GM13976 (cell line): ENCODE results near the gene HSPA6.
A peak's percentile ranks its signal among the peaks of the same experiment; 100 is the strongest.
"Not testable (repeated sequence)": the region's sequence is repeated elsewhere in the genome, so short reads cannot be mapped to it uniquely, and the experiment has no call there.

Experiments used
- DNase-seq: peaks from one replicate; pipeline ENCODE4 v3.0.0; 2012; ENCODE audit warnings: low spot score
- in situ Hi-C: fragments of 300-500 bp; cut with MboI; formaldehyde crosslinking; loops from one replicate; pipeline ENCODE4 v1.12.0; 2022; ENCODE audit warnings: low sequenced_read_pairs, mixed read lengths, inconsistent platforms; ENCODE audit not compliant: unreplicated experiment
- TF ChIP-seq, protein P1 (sequence below): IDR thresholded peaks from 2 replicates; pipeline ENCODE4 v1.5.1; 2012; ENCODE audit warnings: borderline replicate concordance, mild to moderate bottlenecking; ENCODE audit not compliant: insufficient read depth; ENCODE audit errors: extremely low read depth, missing control alignments, control extremely low read depth

HSPA6 gene

GRCh38 chr1:161542091-161542559, 17.8 kb downstream of the HSPA6 start:
- in situ Hi-C loops: not testable (repeated sequence)
- peak; percentile 51 for DNase-seq

DNA sequence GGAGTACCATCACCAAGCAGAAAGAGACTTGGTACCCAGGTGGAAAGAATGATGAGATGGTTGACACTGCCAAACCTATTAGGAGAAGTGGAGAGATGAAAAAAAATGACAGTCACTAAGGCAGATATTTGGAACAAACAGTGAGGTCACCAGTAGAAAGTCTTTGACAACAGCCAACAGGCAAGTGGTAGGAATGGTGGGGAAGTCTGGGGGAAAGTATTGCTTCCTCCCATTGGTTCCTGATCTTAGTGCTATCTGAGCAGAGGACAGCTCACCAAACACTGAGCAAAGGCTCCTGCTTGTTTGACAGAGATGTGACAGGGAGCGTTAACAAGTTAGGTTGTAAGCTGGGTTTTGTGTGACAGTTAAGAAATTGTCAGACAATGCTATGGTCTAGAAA, 18.8 kb downstream of the HSPA6 start:
- in situ Hi-C loops: not testable (repeated sequence)

GRCh38 chr1:161545005-161545731, 20.8 kb downstream of the HSPA6 start:
- in situ Hi-C loops, DNase-seq: not testable (repeated sequence)

More for the DNA sequence above, 18.8 kb downstream of the HSPA6 start:
- DNase-seq: not testable (repeated sequence)

- in situ Hi-C loops, DNase-seq: not testable (repeated sequence)
Observed at GRCh38 chr1:161547995-161548741, 23.8 kb downstream of the HSPA6 start.

DNA sequence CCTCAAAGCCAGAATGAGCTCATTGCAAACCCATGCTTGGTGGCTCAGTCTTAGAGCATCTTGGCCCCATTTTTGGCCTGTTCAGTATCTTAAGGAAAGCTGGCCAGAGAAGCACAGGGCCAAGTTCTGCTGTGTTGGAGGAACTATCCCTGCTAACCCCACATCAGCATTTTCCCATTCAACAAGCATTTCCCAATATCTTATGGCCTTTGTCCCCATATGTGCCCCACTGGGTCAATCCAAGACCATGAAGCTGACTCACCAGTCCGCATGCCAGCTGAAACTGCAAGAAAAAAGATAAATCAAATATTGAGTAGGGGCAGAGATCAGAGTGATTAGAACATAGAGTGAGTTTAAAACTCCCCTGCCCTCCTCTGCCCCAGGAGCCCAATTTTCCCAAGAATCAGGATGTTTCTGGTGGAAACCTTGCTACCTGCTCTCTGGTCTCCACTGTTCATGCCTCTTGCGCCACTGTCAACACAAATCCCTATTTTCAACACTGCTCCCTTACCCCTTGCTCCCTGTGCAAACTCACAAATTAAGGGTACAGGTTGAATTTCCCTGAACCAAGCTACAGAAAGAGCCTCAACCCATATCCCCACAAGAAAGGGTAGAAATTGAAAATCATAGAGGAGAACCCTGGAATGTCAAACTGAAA, 24.5 kb downstream of the HSPA6 start:
- DNase-seq, in situ Hi-C loops: not testable (repeated sequence)

- in situ Hi-C loops: no loop called here
- DNase-seq: no peak
- TF ChIP-seq, protein P1, sequence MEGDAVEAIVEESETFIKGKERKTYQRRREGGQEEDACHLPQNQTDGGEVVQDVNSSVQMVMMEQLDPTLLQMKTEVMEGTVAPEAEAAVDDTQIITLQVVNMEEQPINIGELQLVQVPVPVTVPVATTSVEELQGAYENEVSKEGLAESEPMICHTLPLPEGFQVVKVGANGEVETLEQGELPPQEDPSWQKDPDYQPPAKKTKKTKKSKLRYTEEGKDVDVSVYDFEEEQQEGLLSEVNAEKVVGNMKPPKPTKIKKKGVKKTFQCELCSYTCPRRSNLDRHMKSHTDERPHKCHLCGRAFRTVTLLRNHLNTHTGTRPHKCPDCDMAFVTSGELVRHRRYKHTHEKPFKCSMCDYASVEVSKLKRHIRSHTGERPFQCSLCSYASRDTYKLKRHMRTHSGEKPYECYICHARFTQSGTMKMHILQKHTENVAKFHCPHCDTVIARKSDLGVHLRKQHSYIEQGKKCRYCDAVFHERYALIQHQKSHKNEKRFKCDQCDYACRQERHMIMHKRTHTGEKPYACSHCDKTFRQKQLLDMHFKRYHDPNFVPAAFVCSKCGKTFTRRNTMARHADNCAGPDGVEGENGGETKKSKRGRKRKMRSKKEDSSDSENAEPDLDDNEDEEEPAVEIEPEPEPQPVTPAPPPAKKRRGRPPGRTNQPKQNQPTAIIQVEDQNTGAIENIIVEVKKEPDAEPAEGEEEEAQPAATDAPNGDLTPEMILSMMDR: no peak
Observed at GRCh38 chr1:161549652-161550051, 25.3 kb downstream of the HSPA6 start, which contains the start of gene FCGR3A. Gene FCGR3A, minus strand, starts transcription at chr1:161549818. Its CDS starts 82 bp downstream, at chr1:161549736.

- in situ Hi-C loops, DNase-seq: not testable (repeated sequence)
Observed at GRCh38 chr1:161550942-161551341, 26.6 kb downstream of the HSPA6 start.

GRCh38 chr1:161553631-161554030, 29.3 kb downstream of the HSPA6 start:
- DNase-seq, in situ Hi-C loops: not testable (repeated sequence)

DNA sequence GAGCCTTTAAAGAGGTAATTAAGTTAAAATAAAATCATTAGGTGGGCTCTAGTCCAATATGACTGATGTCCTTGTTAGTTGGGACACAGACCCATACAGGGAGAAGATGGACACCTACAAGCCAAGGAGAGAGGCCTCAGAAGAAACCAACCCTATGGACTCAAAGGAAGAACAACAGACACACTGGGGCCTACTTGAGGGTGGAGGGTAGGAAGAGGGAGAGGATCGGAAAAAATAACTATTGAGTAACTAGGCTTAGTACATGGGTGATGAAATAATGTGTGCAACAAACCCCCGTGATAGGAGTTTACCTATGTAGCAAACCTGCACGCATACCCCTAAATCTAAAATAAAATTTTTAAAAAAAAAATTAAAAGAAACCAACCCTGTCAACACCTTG, 30.0 kb downstream of the HSPA6 start:
- DNase-seq, in situ Hi-C loops: not testable (repeated sequence)

GRCh38 chr1:161554815-161555417, 30.6 kb downstream of the HSPA6 start:
- in situ Hi-C loops, DNase-seq: not testable (repeated sequence)

GRCh38 chr1:161556143-161556542, 31.8 kb downstream of the HSPA6 start:
- in situ Hi-C loops, DNase-seq: not testable (repeated sequence)

DNA sequence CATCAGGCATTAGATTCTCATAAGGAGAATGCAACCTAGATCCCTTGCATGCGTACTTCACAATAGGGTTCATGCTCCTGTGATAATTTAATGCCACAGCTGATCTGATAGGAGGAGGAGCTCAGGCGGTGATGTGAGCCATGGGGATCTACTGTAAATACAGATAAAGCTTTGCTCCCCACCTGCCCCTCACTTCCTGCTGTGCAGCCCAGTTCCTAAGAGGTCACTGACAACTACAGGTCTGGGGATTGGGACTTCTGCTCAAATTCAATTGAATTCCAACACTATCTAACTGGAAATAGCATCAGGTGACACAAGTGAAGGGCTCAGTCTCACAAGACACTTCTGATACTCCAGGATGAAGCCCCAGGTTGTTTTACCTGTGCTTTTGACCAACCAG, 32.6 kb downstream of the HSPA6 start:
- in situ Hi-C loops: not testable (repeated sequence)

GRCh38 chr1:161557506-161558450, 33.4 kb downstream of the HSPA6 start:
- DNase-seq, in situ Hi-C loops: not testable (repeated sequence)

More for the DNA sequence above, 32.6 kb downstream of the HSPA6 start:
- DNase-seq: not testable (repeated sequence)

DNA sequence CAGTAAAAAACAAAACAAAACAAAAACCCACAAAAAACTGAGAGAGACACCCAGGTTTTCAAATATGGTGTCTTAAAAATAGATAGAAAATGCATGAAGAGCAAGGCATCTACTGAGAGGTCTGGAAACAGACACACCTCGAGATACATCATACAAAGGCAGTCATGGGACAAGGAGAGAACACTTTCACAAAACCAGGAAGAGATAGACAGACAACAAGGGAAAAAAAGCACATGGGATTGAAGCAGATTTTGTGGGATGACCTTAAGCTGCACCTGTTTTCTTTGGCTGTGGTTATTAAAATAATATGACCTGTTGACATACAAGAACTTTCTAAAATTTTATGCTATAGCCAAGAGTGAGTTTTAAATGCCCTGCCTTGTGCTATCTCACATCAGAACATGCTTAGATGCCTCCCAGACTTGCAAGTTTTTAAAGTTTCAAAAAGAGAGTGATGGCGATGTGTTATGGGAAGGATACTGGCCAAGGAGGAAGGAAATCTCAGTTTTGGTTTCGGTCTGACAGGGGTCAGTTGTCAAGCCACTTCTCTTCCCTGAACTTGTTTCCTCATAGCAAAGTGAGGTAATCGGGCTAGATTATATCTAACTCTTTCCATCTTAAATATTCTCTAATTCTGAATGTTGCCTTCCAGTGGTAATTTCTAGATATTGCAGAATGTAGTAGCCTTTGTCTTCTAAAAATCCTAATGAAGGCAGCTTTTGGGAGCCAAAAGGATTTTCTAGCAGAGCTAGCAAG, 36.8 kb downstream of the HSPA6 start:
- DNase-seq, in situ Hi-C loops: not testable (repeated sequence)

GRCh38 chr1:161562441-161562840, 38.1 kb downstream of the HSPA6 start:
- in situ Hi-C loops, DNase-seq: not testable (repeated sequence)
